ENCODE data around the gene COL11A2. TPM values are rescaled to one million over a fixed set of nuclear protein-coding genes. Genes with fewer than 3 reads are reported as not detected.

Gene COL11A2
- total RNA-seq, 1 donor from 2014 or later: 11.9 TPM

- Mint-ChIP-seq H3K4me1 (ENCODE audit: unreplicated experiment) (peaks cover 20% of the 10 kb centered on the region), H3K27me3 (peaks cover 48% of the 10 kb centered on the region), H3K36me3 (peaks cover 4% of the 10 kb centered on the region), H3K27ac (no peak overlapping the region), H3K9me3 (no peaks in the 10 kb centered on the region), H3K4me3 (no peak overlapping the region)
- DNase-seq (ENCODE audit: extremely low spot score, unreplicated experiment): no peak
- TF ChIP-seq CTCF (conservative IDR thresholded peaks at IDR 0.05): no peak
Measured at GRCh38 chr6:33187809-33188208, 4.5 kb downstream of the COL11A2 start.

GRCh38 chr6:33185654-33186187, 6.5 kb downstream of the COL11A2 start:
- Mint-ChIP-seq H3K27me3 (peaks cover 33% of the 10 kb centered on the region), H3K36me3 (peaks cover 4% of the 10 kb centered on the region), H3K9me3 (no peaks in the 10 kb centered on the region), H3K4me1 (ENCODE audit: unreplicated experiment) (peaks cover 10% of the 10 kb centered on the region), H3K4me3 (no peak overlapping the region), H3K27ac (no peak overlapping the region)
- TF ChIP-seq CTCF (conservative IDR thresholded peaks at IDR 0.05): no peak
- DNase-seq (ENCODE audit: extremely low spot score, unreplicated experiment): no peak

- DNase-seq (ENCODE audit: extremely low spot score, unreplicated experiment): no peak
- H3K4me3 Mint-ChIP-seq: no peak overlapping the region
- peaks cover 5% of the 10 kb centered on the region for H3K4me1 Mint-ChIP-seq (ENCODE audit: unreplicated experiment)
- no peak overlapping the region for H3K27ac Mint-ChIP-seq
- no peak for TF ChIP-seq CTCF (conservative IDR thresholded peaks at IDR 0.05)
- H3K27me3 Mint-ChIP-seq: peaks cover 28% of the 10 kb centered on the region
- peaks cover 4% of the 10 kb centered on the region for H3K36me3 Mint-ChIP-seq
- no peaks in the 10 kb centered on the region for H3K9me3 Mint-ChIP-seq
Measured at GRCh38 chr6:33185190-33185589, 7.1 kb downstream of the COL11A2 start.

- no peak overlapping the region for H3K27ac Mint-ChIP-seq
- H3K27me3 Mint-ChIP-seq: peaks cover 21% of the 10 kb centered on the region
- H3K9me3 Mint-ChIP-seq: no peaks in the 10 kb centered on the region
- DNase-seq (ENCODE audit: extremely low spot score, unreplicated experiment): no peak
- no peak overlapping the region for H3K4me3 Mint-ChIP-seq
- peaks cover 4% of the 10 kb centered on the region for H3K4me1 Mint-ChIP-seq (ENCODE audit: unreplicated experiment)
- H3K36me3 Mint-ChIP-seq: peaks cover 4% of the 10 kb centered on the region
- TF ChIP-seq CTCF (conservative IDR thresholded peaks at IDR 0.05): no peak
Measured at GRCh38 chr6:33183071-33183683, 9.1 kb downstream of the COL11A2 start.

GRCh38 chr6:33181141-33181540, 11.1 kb downstream of the COL11A2 start:
- H3K4me1 Mint-ChIP-seq (ENCODE audit: unreplicated experiment): peaks cover 10% of the 10 kb centered on the region
- no peak overlapping the region for H3K27ac Mint-ChIP-seq
- no peak for DNase-seq (ENCODE audit: extremely low spot score, unreplicated experiment)
- H3K4me3 Mint-ChIP-seq: no peak overlapping the region
- no peaks in the 10 kb centered on the region for H3K9me3 Mint-ChIP-seq
- H3K36me3 Mint-ChIP-seq: peaks cover 4% of the 10 kb centered on the region
- peaks cover 7% of the 10 kb centered on the region for H3K27me3 Mint-ChIP-seq
- no peak for TF ChIP-seq CTCF (conservative IDR thresholded peaks at IDR 0.05)
